KMS-11 (cell line): ENCODE data around the gene FAM78A.

ENCODE experiments used
- H2AFZ ChIP-seq: fragments of 200-600 bp; sonication (generic); 2 replicates; pipeline ENCODE4 v1.6.1; 2016; ENCODE audit warnings: antibody characterized with exemption, mixed run types, low read depth
- H3K27ac ChIP-seq: fragments of 200-600 bp; sonication (generic); 2 replicates; pipeline ENCODE4 v1.6.1; 2016; ENCODE audit warnings: mild to moderate bottlenecking, mixed run types
- H3K27me3 ChIP-seq: fragments of 200-600 bp; sonication (generic); 2 replicates; pipeline ENCODE4 v1.6.1; 2017; ENCODE audit warnings: mild to moderate bottlenecking, low read depth, mixed run types, moderate library complexity; ENCODE audit not compliant: insufficient read depth
- H3K36me3 ChIP-seq: fragments of 200-600 bp; sonication (generic); 2 replicates; pipeline ENCODE4 v1.6.1; 2017; ENCODE audit warnings: mild to moderate bottlenecking, mixed run types; ENCODE audit not compliant: insufficient read depth
- H3K4me1 ChIP-seq: fragments of 200-600 bp; sonication (generic); 2 replicates; pipeline ENCODE4 v1.6.1; 2016; ENCODE audit warnings: mild to moderate bottlenecking, low read depth, mixed run types; ENCODE audit not compliant: poor library complexity, severe bottlenecking
- H3K4me2 ChIP-seq: fragments of 200-600 bp; sonication (generic); 2 replicates; pipeline ENCODE4 v1.7.0; 2016; ENCODE audit warnings: mild to moderate bottlenecking, mixed run types
- H3K4me3 ChIP-seq: fragments of 200-600 bp; sonication (generic); IDR thresholded peaks from 2 replicates; pipeline ENCODE4 v1.6.1; 2017; ENCODE audit warnings: low read depth, low read length, mixed read lengths; ENCODE audit not compliant: insufficient read depth
- H3K79me2 ChIP-seq: fragments of 200-600 bp; sonication (generic); 2 replicates; pipeline ENCODE4 v1.6.1; 2016; ENCODE audit warnings: low read depth, mixed run types; ENCODE audit not compliant: insufficient read depth
- H3K9ac ChIP-seq: fragments of 200-600 bp; sonication (generic); 2 replicates; pipeline ENCODE4 v1.6.1; 2016; ENCODE audit warnings: mild to moderate bottlenecking, mixed run types
- H4K20me1 ChIP-seq: fragments of 200-600 bp; sonication (generic); 2 replicates; pipeline ENCODE4 v1.6.1; 2016; ENCODE audit warnings: mild to moderate bottlenecking, mixed run types; ENCODE audit not compliant: insufficient read depth
- CTCF ChIP-seq: fragments of 200-600 bp; sonication (generic); conservative IDR thresholded peaks from 2 replicates; pipeline ENCODE4 v1.6.1; 2017; ENCODE audit warnings: low read depth, mild to moderate bottlenecking, antibody characterized with exemption, low read length, moderate library complexity, mixed read lengths

Gene FAM78A

GRCh38 chr9:131227112-131227958 is 49.0 kb downstream of the FAM78A start:
- Histone ChIP-seq H4K20me1 (no peaks in the 10 kb centered on the region), H3K4me1 (peaks cover 42% of the 10 kb centered on the region), H3K4me3 (no peak overlapping the region), H3K36me3 (no peaks in the 10 kb centered on the region), H3K4me2 (peak overlapping the region; percentile 85), H3K27ac (peak overlapping the region; percentile 78), H3K9ac (peak overlapping the region; percentile 39; the same call in 1 of the 2 replicates), H3K27me3 (no peaks in the 10 kb centered on the region), H3K79me2 (no peaks in the 10 kb centered on the region), H2AFZ (no peak overlapping the region)
- TF ChIP-seq CTCF = no peak

GRCh38 chr9:131226226-131226625 is 50.1 kb downstream of the FAM78A start:
- H3K27ac ChIP-seq = peak overlapping the region; percentile 78; the same call in 1 of the 2 replicates
- no peak overlapping the region for H3K4me3 ChIP-seq
- no peaks in the 10 kb centered on the region for H4K20me1 ChIP-seq
- no peaks in the 10 kb centered on the region for H3K36me3 ChIP-seq
- H3K27me3 ChIP-seq = no peaks in the 10 kb centered on the region
- no peak overlapping the region for H2AFZ ChIP-seq
- H3K79me2 ChIP-seq = no peaks in the 10 kb centered on the region
- no peak for TF ChIP-seq CTCF
- H3K4me1 ChIP-seq = peaks cover 42% of the 10 kb centered on the region
- H3K9ac ChIP-seq = no peak overlapping the region
- H3K4me2 ChIP-seq = 0 out of 2 replicates have a peak overlapping the region, but pooled peaks have one; percentile 85

- Histone ChIP-seq H3K36me3 (no peaks in the 10 kb centered on the region), H3K79me2 (no peaks in the 10 kb centered on the region), H2AFZ (no peak overlapping the region), H3K4me2 (no peak overlapping the region), H3K27me3 (no peaks in the 10 kb centered on the region), H4K20me1 (no peaks in the 10 kb centered on the region), H3K27ac (no peak overlapping the region), H3K4me3 (no peak overlapping the region), H3K4me1 (peaks cover 27% of the 10 kb centered on the region), H3K9ac (no peak overlapping the region)
- no peak for TF ChIP-seq CTCF
Measured at GRCh38 chr9:131222460-131222859, 53.9 kb downstream of the FAM78A start.

- no peak overlapping the region for H3K4me2 ChIP-seq
- no peaks in the 10 kb centered on the region for H3K36me3 ChIP-seq
- H3K27ac ChIP-seq = no peak overlapping the region
- H2AFZ ChIP-seq = no peak overlapping the region
- H3K27me3 ChIP-seq = no peaks in the 10 kb centered on the region
- H3K79me2 ChIP-seq = no peaks in the 10 kb centered on the region
- H3K9ac ChIP-seq = no peak overlapping the region
- peaks cover 8% of the 10 kb centered on the region for H3K4me1 ChIP-seq
- H4K20me1 ChIP-seq = no peaks in the 10 kb centered on the region
- no peak for TF ChIP-seq CTCF
- no peak overlapping the region for H3K4me3 ChIP-seq
Measured at GRCh38 chr9:131220485-131220884, 55.8 kb downstream of the FAM78A start.
